Cardiac ventricle fibroblast (primary cell): ENCODE results near the gene ZFPM1. TPM values are rescaled to one million over a fixed set of nuclear protein-coding genes. Genes with fewer than 3 reads are reported as not detected.

Experiments
- total RNA-seq: library from RNA; depleted of rRNA; stranded (reverse); fragments of >200 nt; gene quantifications from 2 replicates; pipeline ENCODE4 v1.2.3, GENCODE V29; 2015

Gene ZFPM1
- 1.4 and 3.0 TPM in 2 replicates for total RNA-seq

DNA sequence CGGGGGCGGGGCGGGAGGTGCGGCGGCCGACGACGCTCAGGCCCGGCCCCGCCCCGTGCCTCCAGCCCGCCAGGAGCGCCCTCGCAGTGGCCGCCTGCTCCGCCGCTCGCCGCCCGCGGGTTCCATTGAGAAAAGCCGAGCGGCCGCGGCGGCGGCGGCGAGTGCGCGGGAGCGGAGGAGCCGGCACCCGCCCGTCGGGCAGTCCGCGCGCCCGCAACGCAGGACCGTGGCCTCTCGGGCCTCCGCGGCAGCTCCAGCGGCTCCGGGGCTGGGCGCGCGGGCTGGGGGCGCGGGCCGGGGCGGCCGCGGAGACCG is at the start of gene ZFPM1:
TSS of gene ZFPM1 (plus strand) at position 64 of the 315 bp plus-strand sequence. CDS start 359 bp downstream, outside the sequence.

DNA sequence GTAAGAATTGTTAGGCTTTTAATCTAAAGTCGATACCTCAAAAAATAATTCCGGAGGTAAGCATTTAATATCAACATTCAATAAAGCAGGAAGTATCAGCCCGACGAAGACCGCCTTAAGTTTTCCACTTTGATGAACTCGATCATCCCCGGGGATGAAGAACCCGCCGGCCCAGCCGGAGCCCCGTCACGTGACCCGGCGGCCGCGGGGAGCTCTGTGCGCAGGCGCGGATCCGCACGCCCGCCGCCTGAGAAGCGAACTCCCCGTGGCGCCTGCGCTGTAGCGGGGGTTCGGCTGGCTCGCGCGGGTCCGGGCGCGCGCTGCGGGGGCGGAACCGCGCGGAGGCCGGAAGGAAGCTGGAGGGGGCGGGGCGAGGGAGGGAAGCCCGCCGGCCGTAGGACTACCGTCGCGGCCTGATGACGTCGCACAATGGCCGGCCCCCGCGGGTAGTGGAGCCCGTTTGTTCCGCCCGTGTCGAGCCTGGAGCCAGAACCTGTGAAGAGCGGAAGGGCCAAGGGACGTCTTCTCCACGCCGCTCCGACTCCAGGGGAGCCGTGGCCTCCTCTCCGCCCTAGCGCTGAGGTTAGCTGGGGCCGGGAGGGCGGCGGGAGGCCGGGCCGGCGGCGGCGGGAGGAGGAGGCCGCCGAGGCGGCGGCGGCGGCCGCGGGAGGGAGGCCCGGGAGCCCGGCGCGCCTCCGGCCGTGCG is 117.1 kb downstream of the ZFPM1 start, which contains the start of gene ZC3H18:
TSS of gene ZC3H18 (plus strand) at position 419 of the 706 bp plus-strand sequence. CDS start 6,721 bp downstream, outside the sequence.

Other genes with a start within 250 kb of the ZFPM1 start
- gene ZNF469, start 70.3 kb upstream of the ZFPM1 start, total RNA-seq, result 6.3 and 7.1 TPM in 2 replicates
- gene ZC3H18, start 117.1 kb downstream of the ZFPM1 start, total RNA-seq, result 13.6 and 14.2 TPM in 2 replicates
- not detected in 2 replicates for gene IL17C, start 185.3 kb downstream of the ZFPM1 start, total RNA-seq
- 257 and 264 TPM in 2 replicates for gene CYBA, start 197.8 kb downstream of the ZFPM1 start, total RNA-seq
- 32.1 and 44.2 TPM in 2 replicates for gene MVD, start 209.8 kb downstream of the ZFPM1 start, total RNA-seq
- gene SNAI3, start 233.2 kb downstream of the ZFPM1 start, total RNA-seq, result not detected in 2 replicates